SK-N-SH treated with all-trans-retinoic acid at 6 μM for 48 hours (cell line): Measurements from ENCODE around the gene BIN1.

Experiments
- BACH2 ChIP-seq: fragments of 250-450 bp; sonication (Bioruptor Pico); IDR thresholded peaks from 2 replicates; pipeline ENCODE4 v1.9.0; 2021; ENCODE audit warnings: mild to moderate bottlenecking, borderline replicate concordance
- TOX ChIP-seq: fragments of 250-450 bp; sonication (Bioruptor Pico); IDR thresholded peaks from 2 replicates; pipeline ENCODE4 v1.8.0; 2021; ENCODE audit warnings: mild to moderate bottlenecking, moderate library complexity, borderline replicate concordance
- TF ChIP-seq, protein P1 (sequence below): fragments of 250-450 bp; sonication (Bioruptor Pico); IDR thresholded peaks from 2 replicates; pipeline ENCODE4 v1.8.0; 2020; ENCODE audit warnings: mild to moderate bottlenecking, moderate library complexity, borderline replicate concordance

- TF ChIP-seq BACH2 (CRISPR knock-in tag), result no peak
- no peak for TF ChIP-seq TOX (CRISPR knock-in tag)
- TF ChIP-seq, protein P1, sequence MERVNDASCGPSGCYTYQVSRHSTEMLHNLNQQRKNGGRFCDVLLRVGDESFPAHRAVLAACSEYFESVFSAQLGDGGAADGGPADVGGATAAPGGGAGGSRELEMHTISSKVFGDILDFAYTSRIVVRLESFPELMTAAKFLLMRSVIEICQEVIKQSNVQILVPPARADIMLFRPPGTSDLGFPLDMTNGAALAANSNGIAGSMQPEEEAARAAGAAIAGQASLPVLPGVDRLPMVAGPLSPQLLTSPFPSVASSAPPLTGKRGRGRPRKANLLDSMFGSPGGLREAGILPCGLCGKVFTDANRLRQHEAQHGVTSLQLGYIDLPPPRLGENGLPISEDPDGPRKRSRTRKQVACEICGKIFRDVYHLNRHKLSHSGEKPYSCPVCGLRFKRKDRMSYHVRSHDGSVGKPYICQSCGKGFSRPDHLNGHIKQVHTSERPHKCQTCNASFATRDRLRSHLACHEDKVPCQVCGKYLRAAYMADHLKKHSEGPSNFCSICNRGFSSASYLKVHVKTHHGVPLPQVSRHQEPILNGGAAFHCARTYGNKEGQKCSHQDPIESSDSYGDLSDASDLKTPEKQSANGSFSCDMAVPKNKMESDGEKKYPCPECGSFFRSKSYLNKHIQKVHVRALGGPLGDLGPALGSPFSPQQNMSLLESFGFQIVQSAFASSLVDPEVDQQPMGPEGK (CRISPR knock-in tag), result no peak
Observed at GRCh38 chr2:127052771-127053691, 53.9 kb downstream of the BIN1 start.
